Keratinocyte (primary cell): ENCODE measurements around the gene CLCN7. TPM values are rescaled to one million over a fixed set of nuclear protein-coding genes. Genes with fewer than 3 reads are reported as not detected.

Source experiments
- DNase-seq: peaks from one replicate; pipeline ENCODE4 v3.0.0-alpha.2; 2011; ENCODE audit warnings: low read depth, missing footprints, low spot score
- FAIRE-seq: peaks from 2 replicates; lab custom pipeline; 2011; peaks lifted over from hg19 to GRCh38; lab: Jason Lieb, UNC
- H2AFZ ChIP-seq: 2 replicates; pipeline ENCODE4 v1.6.0; 2012; ENCODE audit warnings: low read length, control low read depth, inconsistent platforms; ENCODE audit not compliant: control insufficient read depth
- H3K27ac ChIP-seq: 2 replicates; pipeline ENCODE4 v1.5.1; 2011; ENCODE audit warnings: low read length; ENCODE audit not compliant: control insufficient read depth, insufficient read depth
- H3K27me3 ChIP-seq: 3 replicates; pipeline ENCODE4 v1.6.0; 2011; ENCODE audit warnings: low read length; ENCODE audit not compliant: control insufficient read depth, insufficient read depth; ENCODE audit errors: extremely low read depth
- H3K36me3 ChIP-seq, 2 experiments: 2 replicates in 1 of 2; 3 replicates in 1 of 2; pipeline ENCODE4 v1.5.1; 2011; ENCODE audit warnings: low read length in 2 of 2, mild to moderate bottlenecking in 1 of 2; ENCODE audit not compliant: control insufficient read depth in 2 of 2, insufficient read depth in 2 of 2; ENCODE audit errors: extremely low read depth in 1 of 2
- H3K4me1 ChIP-seq: 3 replicates; pipeline ENCODE4 v1.5.1; 2011; ENCODE audit warnings: low read length; ENCODE audit not compliant: control insufficient read depth, insufficient read depth; ENCODE audit errors: extremely low read depth
- H3K4me2 ChIP-seq: 3 replicates; pipeline ENCODE4 v1.6.0; 2011; ENCODE audit warnings: low read depth, low read length; ENCODE audit not compliant: control insufficient read depth, insufficient read depth; ENCODE audit errors: extremely low read depth
- H3K4me3 ChIP-seq, 3 experiments: fragments of 200-600 bp in 1 of 3; sonication (generic) in 1 of 3; 2 replicates in 2 of 3; 3 replicates in 1 of 3; pipeline ENCODE4 v1.5.1; 2011 to 2016; ENCODE audit warnings: low read length in 3 of 3, mild to moderate bottlenecking in 3 of 3, control low read depth in 2 of 3, inconsistent platforms in 1 of 3, low read depth in 1 of 3, mixed read lengths in 1 of 3, mixed run types in 1 of 3, moderate library complexity in 1 of 3; ENCODE audit not compliant: control insufficient read depth in 2 of 3, insufficient read depth in 2 of 3; ENCODE audit errors: extremely low read depth in 1 of 3
- H3K79me2 ChIP-seq: 2 replicates; pipeline ENCODE4 v1.6.0; 2012; ENCODE audit warnings: low read length; ENCODE audit not compliant: control insufficient read depth, insufficient read depth
- H3K9ac ChIP-seq: 3 replicates; pipeline ENCODE4 v1.6.0; 2011; ENCODE audit warnings: low read length; ENCODE audit not compliant: control insufficient read depth, insufficient read depth; ENCODE audit errors: extremely low read depth
- H3K9me1 ChIP-seq: 3 replicates; pipeline ENCODE4 v1.6.0; 2011; ENCODE audit warnings: low read length; ENCODE audit not compliant: control insufficient read depth, insufficient read depth; ENCODE audit errors: extremely low read depth
- H3K9me3 ChIP-seq: 2 replicates; pipeline ENCODE4 v1.5.1; 2012; ENCODE audit warnings: low read depth, low read length; ENCODE audit not compliant: control insufficient read depth
- H4K20me1 ChIP-seq: 3 replicates; pipeline ENCODE4 v1.6.0; 2011; ENCODE audit warnings: low read length; ENCODE audit not compliant: control insufficient read depth, insufficient read depth; ENCODE audit errors: extremely low read depth
- EZH2 ChIP-seq: IDR thresholded peaks from one replicate; pipeline ENCODE4 v1.6.1; 2012; ENCODE audit warnings: inconsistent platforms, mild to moderate bottlenecking, low read length, moderate library complexity
- dilution Hi-C: fragments of 300-500 bp; cut with MboI; formaldehyde crosslinking; loops from one replicate; pipeline ENCODE4 v1.7.0; 2020; ENCODE audit warnings: low sequenced_read_pairs; ENCODE audit not compliant: extremely low pct_ligation_motif_present
- polyA plus RNA-seq, 5 experiments: library from polyadenylated mRNA; depleted of rRNA in 3 of 5; stranded (reverse) in 3 of 5; stranded (forward) in 1 of 5; unstranded in 1 of 5; fragments of >200 nt; gene quantifications; 1 replicate in 1 of 5; 2 replicates in 3 of 5; 3 replicates in 1 of 5; pipeline versions ENCODE4 v1.2.1 to v1.2.3, GENCODE V29; 2011 to 2012; ENCODE audit warnings: missing spikeins in 2 of 5, low read depth in 1 of 5, low replicate concordance in 1 of 5
- TF ChIP-seq, protein P1 (sequence below), 3 experiments: IDR thresholded peaks in 1 of 3; conservative IDR thresholded peaks in 1 of 3; optimal IDR thresholded peaks in 1 of 3; 2 replicates in 2 of 3; 3 replicates in 1 of 3; pipeline versions ENCODE3 to v1.5.1; 2011; ENCODE audit warnings: low read length in 3 of 3, mild to moderate bottlenecking in 3 of 3, moderate library complexity in 2 of 3, control low read depth in 1 of 3, inconsistent platforms in 1 of 3; ENCODE audit not compliant: insufficient read depth in 2 of 3; ENCODE audit errors: extremely low read depth in 1 of 3

CLCN7 gene
- polyA plus RNA-seq, 1 donor (not counting 4 experiments of a cell fraction or from before 2014, with no cell fraction given): 13.3 TPM

DNA sequence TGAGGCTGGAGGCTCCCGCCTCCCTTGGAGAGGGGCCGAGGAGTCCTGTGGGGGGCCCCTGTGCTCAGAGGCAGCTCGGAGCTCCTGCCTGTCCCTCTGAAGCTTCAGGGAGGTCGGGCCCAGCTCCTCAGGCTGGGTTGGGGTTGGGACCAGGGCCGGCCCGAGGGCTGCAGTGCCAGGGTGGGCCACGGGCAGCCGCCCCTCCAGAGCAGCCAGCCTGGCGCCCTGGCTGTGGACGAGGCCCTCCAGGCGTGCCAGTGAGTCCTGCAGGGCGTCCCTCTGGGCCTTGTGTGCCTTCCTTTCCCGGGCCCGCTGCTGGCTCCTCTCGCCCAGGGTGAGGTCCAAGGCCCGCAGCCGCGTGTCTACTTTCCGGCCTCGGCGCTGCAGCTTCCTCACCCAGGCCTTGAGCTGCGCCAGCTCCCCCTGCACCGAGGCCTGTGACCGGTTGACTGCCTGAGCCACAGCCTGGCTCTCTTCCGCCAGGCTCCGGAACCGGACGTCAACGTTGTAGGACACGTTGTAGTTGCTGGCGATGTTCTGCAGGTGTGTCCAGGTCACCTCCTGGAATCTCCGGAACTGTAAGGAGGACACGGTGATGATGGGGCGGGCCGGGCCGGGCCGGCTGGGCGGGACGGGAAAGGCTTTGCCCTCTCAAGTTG is 12.7 kb upstream of the CLCN7 start:
- H3K4me3 ChIP-seq: no peak overlapping the region
- H3K36me3 ChIP-seq: no peaks in the 10 kb centered on the region

DNA sequence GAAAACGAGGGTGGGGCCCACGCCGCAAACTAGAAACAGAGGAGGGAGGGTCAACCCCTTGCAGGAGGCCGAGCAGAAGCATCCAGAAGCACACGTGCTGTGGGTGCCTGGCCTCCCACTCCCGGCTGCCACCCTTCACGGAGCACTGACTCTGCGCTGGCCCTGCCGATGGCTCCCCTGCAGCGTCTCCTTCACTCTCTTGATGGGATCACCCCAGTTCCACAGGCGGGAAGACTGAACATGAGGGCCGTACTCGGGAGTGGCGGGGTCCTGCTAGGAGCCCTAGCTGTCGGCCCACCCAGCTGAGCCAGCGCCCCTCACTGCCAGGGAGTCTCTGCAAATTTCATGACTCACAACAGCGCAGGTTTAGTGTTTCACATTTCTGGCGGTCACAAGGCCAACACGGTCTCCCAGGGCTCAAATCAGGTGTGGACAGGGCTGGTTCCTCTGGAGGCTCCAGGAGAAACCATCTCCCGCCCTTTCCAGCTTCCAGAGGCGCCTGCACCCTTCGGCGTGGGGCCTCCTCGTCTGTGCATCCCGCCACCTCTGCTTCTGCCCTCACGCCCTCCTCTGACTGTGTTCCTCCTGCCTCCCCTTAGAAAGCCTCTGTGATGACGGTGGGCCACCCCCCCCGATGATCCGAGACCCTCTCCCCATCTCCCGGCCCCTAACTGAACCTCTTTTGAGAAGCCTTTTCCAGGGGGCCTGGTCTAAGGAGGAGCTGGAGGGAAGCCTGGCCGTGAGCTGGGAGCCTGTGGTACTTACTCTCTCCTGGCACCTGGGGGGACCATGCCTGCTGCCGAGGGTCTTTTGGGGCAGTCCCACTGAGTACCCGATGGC is 11.9 kb upstream of the CLCN7 start:
- no peak overlapping the region for H3K9ac ChIP-seq
- no peak for FAIRE-seq
- no peak for DNase-seq

More for the DNA sequence above, 12.7 kb upstream of the CLCN7 start:
- Histone ChIP-seq H2AFZ (no peak overlapping the region), H3K27me3 (no peaks in the 10 kb centered on the region), H3K27ac (no peak overlapping the region), H3K79me2 (no peaks in the 10 kb centered on the region), H3K4me2 (no peak overlapping the region), H3K4me1 (peaks cover 8% of the 10 kb centered on the region), H3K9me1 (no peaks in the 10 kb centered on the region), H4K20me1 (no peaks in the 10 kb centered on the region), H3K9ac (no peak overlapping the region), H3K9me3 (no peaks in the 10 kb centered on the region)
- no peak for DNase-seq
- no peak for TF ChIP-seq EZH2
- TF ChIP-seq, protein P1, sequence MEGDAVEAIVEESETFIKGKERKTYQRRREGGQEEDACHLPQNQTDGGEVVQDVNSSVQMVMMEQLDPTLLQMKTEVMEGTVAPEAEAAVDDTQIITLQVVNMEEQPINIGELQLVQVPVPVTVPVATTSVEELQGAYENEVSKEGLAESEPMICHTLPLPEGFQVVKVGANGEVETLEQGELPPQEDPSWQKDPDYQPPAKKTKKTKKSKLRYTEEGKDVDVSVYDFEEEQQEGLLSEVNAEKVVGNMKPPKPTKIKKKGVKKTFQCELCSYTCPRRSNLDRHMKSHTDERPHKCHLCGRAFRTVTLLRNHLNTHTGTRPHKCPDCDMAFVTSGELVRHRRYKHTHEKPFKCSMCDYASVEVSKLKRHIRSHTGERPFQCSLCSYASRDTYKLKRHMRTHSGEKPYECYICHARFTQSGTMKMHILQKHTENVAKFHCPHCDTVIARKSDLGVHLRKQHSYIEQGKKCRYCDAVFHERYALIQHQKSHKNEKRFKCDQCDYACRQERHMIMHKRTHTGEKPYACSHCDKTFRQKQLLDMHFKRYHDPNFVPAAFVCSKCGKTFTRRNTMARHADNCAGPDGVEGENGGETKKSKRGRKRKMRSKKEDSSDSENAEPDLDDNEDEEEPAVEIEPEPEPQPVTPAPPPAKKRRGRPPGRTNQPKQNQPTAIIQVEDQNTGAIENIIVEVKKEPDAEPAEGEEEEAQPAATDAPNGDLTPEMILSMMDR (optimal IDR thresholded peaks at IDR 0.05 in 1 of 3, IDR thresholded peaks at IDR 0.05 in 1 of 3, conservative IDR thresholded peaks at IDR 0.05 in 1 of 3; ENCODE audit: extremely low read depth in 1 of 3, insufficient read depth in 2 of 3, low read length in 3 of 3): no peak
- no peak for FAIRE-seq
- dilution Hi-C loops: no loop called here

More for the DNA sequence above, 11.9 kb upstream of the CLCN7 start:
- no peaks in the 10 kb centered on the region for H3K27me3 ChIP-seq
- no peak for TF ChIP-seq EZH2
- TF ChIP-seq, protein P1 (optimal IDR thresholded peaks at IDR 0.05 in 1 of 3, IDR thresholded peaks at IDR 0.05 in 1 of 3, conservative IDR thresholded peaks at IDR 0.05 in 1 of 3; ENCODE audit: extremely low read depth in 1 of 3, insufficient read depth in 2 of 3, low read length in 3 of 3): no peak
- no peak overlapping the region for H3K27ac ChIP-seq
- dilution Hi-C loops: no loop called here
- H3K4me2 ChIP-seq: no peak overlapping the region
- peaks cover 7% of the 10 kb centered on the region for H3K4me1 ChIP-seq
- no peaks in the 10 kb centered on the region for H3K79me2 ChIP-seq
- H3K9me3 ChIP-seq: no peaks in the 10 kb centered on the region
- H2AFZ ChIP-seq: no peak overlapping the region
- no peak overlapping the region for H3K4me3 ChIP-seq
- no peaks in the 10 kb centered on the region for H3K36me3 ChIP-seq
- H3K9me1 ChIP-seq: no peaks in the 10 kb centered on the region
- H4K20me1 ChIP-seq: no peaks in the 10 kb centered on the region
